Neural progenitor cell (in vitro differentiated cells): Measurements from ENCODE around the gene SNX25. TPM values are rescaled to one million over a fixed set of nuclear protein-coding genes. Genes with fewer than 3 reads are reported as not detected.
"Not testable (repeated sequence)": the region's sequence is repeated elsewhere in the genome, so short reads cannot be mapped to it uniquely, and the experiment has no call there.

Experiments used
- DNase-seq: peaks from one replicate; pipeline ENCODE4 v3.0.0-alpha.2; 2016; ENCODE audit warnings: low spot score
- H2AFZ ChIP-seq: fragments of 200-600 bp; sonication (generic); replicated peaks from 2 replicates; pipeline ENCODE4 v1.6.1; 2016; ENCODE audit warnings: antibody characterized with exemption
- H3F3A ChIP-seq: fragments of 200-600 bp; sonication (generic); 2 replicates; pipeline ENCODE4 v1.6.1; 2016; ENCODE audit warnings: antibody characterized with exemption, low read depth
- H3K27ac ChIP-seq: fragments of 200-600 bp; sonication (generic); 2 replicates; pipeline ENCODE4 v1.5.1; 2016; ENCODE audit warnings: mild to moderate bottlenecking
- H3K27me3 ChIP-seq: fragments of 200-600 bp; sonication (generic); 2 replicates; pipeline ENCODE4 v1.6.1; 2016; ENCODE audit warnings: mild to moderate bottlenecking, moderate library complexity
- H3K36me3 ChIP-seq: fragments of 200-600 bp; sonication (generic); 2 replicates; pipeline ENCODE4 v1.5.1; 2016
- H3K4me1 ChIP-seq: fragments of 200-600 bp; sonication (generic); 2 replicates; pipeline ENCODE4 v1.6.1; 2016; ENCODE audit warnings: mixed run types
- H3K4me2 ChIP-seq: fragments of 200-600 bp; sonication (generic); 2 replicates; pipeline ENCODE4 v1.6.1; 2016
- H3K4me3 ChIP-seq: fragments of 200-600 bp; sonication (generic); 2 replicates; pipeline ENCODE4 v1.5.1; 2016
- H3K79me2 ChIP-seq: fragments of 200-600 bp; sonication (generic); 2 replicates; pipeline ENCODE4 v1.6.1; 2016; ENCODE audit warnings: low read depth
- H3K9ac ChIP-seq: fragments of 200-600 bp; sonication (generic); 2 replicates; pipeline ENCODE4 v1.6.1; 2016
- H3K9me3 ChIP-seq: fragments of 200-600 bp; sonication (generic); 2 replicates; pipeline ENCODE4 v1.5.1; 2016; ENCODE audit warnings: low read depth
- H4K20me1 ChIP-seq: fragments of 200-600 bp; sonication (generic); 2 replicates; pipeline ENCODE4 v1.6.1; 2016; ENCODE audit warnings: low read depth
- H3K27ac Mint-ChIP-seq: 3 replicates; pipeline ENCODE4 v1.8.0; 2021; ENCODE audit warnings: mixed read lengths
- H3K27me3 Mint-ChIP-seq: 2 replicates; pipeline ENCODE4 v1.8.0; 2022; ENCODE audit warnings: low read depth, mild to moderate bottlenecking, inconsistent platforms, moderate library complexity, mixed read lengths; ENCODE audit not compliant: insufficient read depth
- H3K36me3 Mint-ChIP-seq: 3 replicates; pipeline ENCODE4 v1.8.0; 2021; ENCODE audit warnings: mixed read lengths
- H3K4me1 Mint-ChIP-seq: 3 replicates; pipeline ENCODE4 v1.8.0; 2021; ENCODE audit warnings: mixed read lengths
- H3K4me3 Mint-ChIP-seq: 3 replicates; pipeline ENCODE4 v1.8.0; 2021; ENCODE audit warnings: mild to moderate bottlenecking, moderate library complexity, mixed read lengths
- H3K9me3 Mint-ChIP-seq: 3 replicates; pipeline ENCODE4 v1.8.0; 2020; ENCODE audit warnings: mixed read lengths
- CTCF ChIP-seq: fragments of 200-600 bp; sonication (generic); IDR thresholded peaks from 2 replicates; pipeline ENCODE4 v1.5.1; 2017; ENCODE audit warnings: antibody characterized with exemption, mild to moderate bottlenecking
- EZH2 ChIP-seq: fragments of 200-600 bp; sonication (generic); IDR thresholded peaks from 2 replicates; pipeline ENCODE4 v1.6.1; 2017; ENCODE audit warnings: antibody characterized with exemption, mild to moderate bottlenecking, moderate library complexity
- EZH2phosphoT487 ChIP-seq: fragments of 200-600 bp; sonication (generic); IDR thresholded peaks from 2 replicates; pipeline ENCODE4 v1.6.1; 2017; ENCODE audit warnings: antibody characterized with exemption
- total RNA-seq: library from RNA; depleted of rRNA; stranded (reverse); fragments of >200 nt; gene quantifications from 2 replicates; pipeline ENCODE4 v1.2.3, GENCODE V29; 2015; ENCODE audit warnings: low replicate concordance

SNX25 gene
- total RNA-seq, 1 donor from 2014 or later = 50.8 TPM

- Histone ChIP-seq H4K20me1 (no peaks in the 10 kb centered on the region), H3K4me1 (peaks cover under 1% of the 10 kb centered on the region), H3K4me3 (no peak overlapping the region), H3F3A (peaks cover 5% of the 10 kb centered on the region), H3K4me2 (no peak overlapping the region), H3K9me3 (peaks cover 9% of the 10 kb centered on the region), H2AFZ (no peak overlapping the region), H3K27ac (no peak overlapping the region), H3K36me3 (peaks cover 31% of the 10 kb centered on the region), H3K9ac (no peak overlapping the region), H3K79me2 (no peaks in the 10 kb centered on the region), H3K27me3 (no peaks in the 10 kb centered on the region)
- Mint-ChIP-seq H3K4me3 (no peak overlapping the region), H3K4me1 (peaks cover 3% of the 10 kb centered on the region), H3K27ac (no peak overlapping the region), H3K27me3 (peaks cover under 1% of the 10 kb centered on the region), H3K9me3 (peaks cover 14% of the 10 kb centered on the region), H3K36me3 (peaks cover 44% of the 10 kb centered on the region)
- TF ChIP-seq CTCF = no peak
- TF ChIP-seq EZH2 = no peak
- TF ChIP-seq EZH2phosphoT487 = no peak
- no peak for DNase-seq
Measured at GRCh38 chr4:185323606-185324005, 114.2 kb downstream of the SNX25 start.

GRCh38 chr4:185324361-185324760 is 115.0 kb downstream of the SNX25 start:
- not testable (repeated sequence) for H3K4me1 Mint-ChIP-seq
- H3K36me3 ChIP-seq = peaks cover 31% of the 10 kb centered on the region

GRCh38 chr4:185325721-185326120 is 116.3 kb downstream of the SNX25 start:
- not testable (repeated sequence) for H3K27ac Mint-ChIP-seq, H3F3A ChIP-seq, H3K9ac ChIP-seq, H3K4me1 Mint-ChIP-seq, H3K4me1 ChIP-seq, H3K27me3 Mint-ChIP-seq, H3K4me3 ChIP-seq, H3K27me3 ChIP-seq, H3K27ac ChIP-seq, H3K9me3 ChIP-seq, H3K4me3 Mint-ChIP-seq, H4K20me1 ChIP-seq, H2AFZ ChIP-seq, H3K4me2 ChIP-seq, H3K79me2 ChIP-seq, DNase-seq
- H3K36me3 Mint-ChIP-seq = peaks cover 52% of the 10 kb centered on the region
- H3K36me3 ChIP-seq = peaks cover 20% of the 10 kb centered on the region
- H3K9me3 Mint-ChIP-seq = peaks cover 23% of the 10 kb centered on the region

More at GRCh38 chr4:185324361-185324760, 115.0 kb downstream of the SNX25 start:
- H3K79me2 ChIP-seq, H3K4me3 Mint-ChIP-seq, H4K20me1 ChIP-seq, H3K27me3 ChIP-seq, DNase-seq, H3K27ac ChIP-seq, H3F3A ChIP-seq, H3K4me3 ChIP-seq, H3K9ac ChIP-seq, H3K9me3 ChIP-seq, H3K27ac Mint-ChIP-seq, H3K27me3 Mint-ChIP-seq, H2AFZ ChIP-seq, H3K4me2 ChIP-seq, H3K4me1 ChIP-seq: not testable (repeated sequence)
- Mint-ChIP-seq H3K9me3 (peaks cover 21% of the 10 kb centered on the region), H3K36me3 (peaks cover 50% of the 10 kb centered on the region)

DNA sequence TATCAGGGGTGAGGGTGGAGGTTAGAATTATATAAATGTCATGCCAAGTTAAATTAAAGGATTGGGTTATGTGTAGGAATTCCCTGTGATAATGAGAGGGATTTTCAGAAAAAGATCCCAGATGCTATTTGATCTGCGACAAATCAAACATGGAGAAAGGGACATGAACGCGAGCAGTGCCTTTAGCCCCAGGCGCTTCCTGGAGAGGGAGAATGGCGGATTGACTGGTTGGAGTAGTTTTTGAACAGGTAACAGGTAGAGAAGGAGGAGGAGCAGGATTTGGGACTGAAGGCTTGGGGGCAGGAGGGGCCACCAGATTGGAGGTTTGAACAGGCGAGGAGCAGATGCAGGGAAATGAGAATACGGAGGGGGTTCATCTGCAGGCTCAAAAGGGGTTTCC is 119.2 kb downstream of the SNX25 start:
- H3K27ac Mint-ChIP-seq = no peak overlapping the region
- Histone ChIP-seq H3K4me2 (no peak overlapping the region), H3K9me3 (peaks cover under 1% of the 10 kb centered on the region), H3F3A (peaks cover 7% of the 10 kb centered on the region), H3K9ac (no peak overlapping the region), H4K20me1 (no peaks in the 10 kb centered on the region), H3K27ac (no peak overlapping the region), H3K79me2 (no peaks in the 10 kb centered on the region), H2AFZ (no peak overlapping the region), H3K27me3 (no peaks in the 10 kb centered on the region), H3K4me3 (no peak overlapping the region), H3K36me3 (peaks cover 9% of the 10 kb centered on the region), H3K4me1 (peaks cover 14% of the 10 kb centered on the region)
- peaks cover 21% of the 10 kb centered on the region for H3K9me3 Mint-ChIP-seq
- H3K36me3 Mint-ChIP-seq = peaks cover 39% of the 10 kb centered on the region
- peaks cover 3% of the 10 kb centered on the region for H3K27me3 Mint-ChIP-seq
- DNase-seq = no peak
- H3K4me3 Mint-ChIP-seq = no peak overlapping the region
- peaks cover 15% of the 10 kb centered on the region for H3K4me1 Mint-ChIP-seq
- TF ChIP-seq CTCF (no peak), EZH2 (no peak), EZH2phosphoT487 (no peak)

GRCh38 chr4:185329879-185330510 is 120.6 kb downstream of the SNX25 start:
- not testable (repeated sequence) for H3K4me3 ChIP-seq, H3F3A ChIP-seq, H2AFZ ChIP-seq, H3K27me3 ChIP-seq, H3K27me3 Mint-ChIP-seq, H3K9ac ChIP-seq, H3K4me3 Mint-ChIP-seq, H3K79me2 ChIP-seq, H3K27ac Mint-ChIP-seq, H3K36me3 ChIP-seq, DNase-seq, H3K4me2 ChIP-seq, H4K20me1 ChIP-seq, H3K9me3 ChIP-seq, H3K27ac ChIP-seq
- Mint-ChIP-seq H3K36me3 (peaks cover 30% of the 10 kb centered on the region), H3K9me3 (peaks cover 16% of the 10 kb centered on the region), H3K4me1 (peaks cover 15% of the 10 kb centered on the region)
- H3K4me1 ChIP-seq = peaks cover 15% of the 10 kb centered on the region
